Thymus (tissue), 11 donors: ENCODE results near the gene SYT12. TPM values are rescaled to one million over a fixed set of nuclear protein-coding genes. Genes with fewer than 3 reads are reported as not detected.

Source experiments
- DNase-seq, 9 donors: peaks; one replicate each; pipeline ENCODE4 v3.0.0-alpha.2; 2013; ENCODE audit warnings: low spot score in 9 of 9, low read depth in 6 of 9, missing footprints in 1 of 9
- H3K27ac ChIP-seq, 2 donors: one replicate each; pipeline ENCODE4 v1.5.1; 2013; ENCODE audit warnings: control low read depth in 1 of 2, low read depth in 1 of 2, low read length in 1 of 2, mild to moderate bottlenecking in 1 of 2, moderate library complexity in 1 of 2
- H3K27me3 ChIP-seq, 2 donors: one replicate each; pipeline ENCODE4 v1.5.1; 2013; ENCODE audit warnings: low read length in 1 of 2; ENCODE audit not compliant: control insufficient read depth in 2 of 2, insufficient read depth in 1 of 2
- H3K36me3 ChIP-seq, 2 donors: one replicate each; pipeline ENCODE4 v1.5.1; 2013; ENCODE audit warnings: low read length in 1 of 2, mild to moderate bottlenecking in 1 of 2, moderate library complexity in 1 of 2; ENCODE audit not compliant: control insufficient read depth in 2 of 2, insufficient read depth in 2 of 2
- H3K4me1 ChIP-seq, 2 donors: one replicate each; pipeline ENCODE4 v1.5.1; 2013; ENCODE audit warnings: low read length in 2 of 2; ENCODE audit not compliant: control insufficient read depth in 2 of 2, insufficient read depth in 2 of 2
- H3K4me3 ChIP-seq, 2 donors: one replicate each; pipeline ENCODE4 v1.5.1; 2013; ENCODE audit warnings: low read length in 2 of 2, control low read depth in 1 of 2, mild to moderate bottlenecking in 1 of 2
- H3K9me3 ChIP-seq, 2 donors: one replicate each; pipeline ENCODE4 v1.5.1; 2013; ENCODE audit warnings: low read length in 1 of 2, mild to moderate bottlenecking in 1 of 2; ENCODE audit not compliant: control insufficient read depth in 2 of 2, insufficient read depth in 1 of 2
- WGBS: extraction: QIAGEN DNeasy Blood & Tissue Kit; methylation state at CpG from one replicate; pipeline ENCODE4 v1.1.7; 2013; 5-methylcytosine and 5-hydroxymethylcytosine counted together
- polyA plus RNA-seq: library from polyadenylated mRNA; stranded (reverse); fragments of 200-250 nt; gene quantifications from one replicate; pipeline ENCODE4 v1.2.3, GENCODE V29; 2013
- total RNA-seq: library from RNA; stranded (reverse); fragments of 120-200 nt; gene quantifications from one replicate; pipeline ENCODE4 v1.2.4, GENCODE V29; 2013
- donor health status: healthy.

The SYT12 gene
- total and polyA plus RNA-seq, 2 donors, result 0.09 to 0.68 TPM

DNA sequence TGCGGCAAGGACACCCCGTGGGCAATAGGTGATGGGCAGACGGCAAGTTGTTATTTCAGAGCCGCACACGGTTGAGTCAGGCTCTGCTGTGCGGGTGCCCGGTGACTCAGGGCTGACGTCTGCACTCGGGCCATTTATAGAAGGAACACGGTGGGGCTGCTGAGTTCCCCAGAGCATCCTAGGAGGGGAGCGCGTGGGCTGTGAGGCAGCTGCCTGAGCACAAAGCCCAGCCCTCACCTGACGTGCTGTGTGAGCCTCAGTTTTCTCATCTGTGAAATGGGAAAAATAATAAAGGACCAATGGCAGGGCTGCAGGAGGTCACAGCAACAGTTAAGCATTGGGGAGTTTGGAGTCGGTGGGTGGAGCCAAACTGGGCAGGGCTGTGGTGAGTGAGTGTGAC, 22.4 kb downstream of the SYT12 start:
- H3K4me3 ChIP-seq, result no peak overlapping the region
- WGBS, result 91% methylated on average over 14 of the region's 14 CpGs
- H3K9me3 ChIP-seq, result no peaks in the 10 kb centered on the region
- H3K36me3 ChIP-seq, result no peaks in the 10 kb centered on the region
- no peak for DNase-seq
- peaks cover 0 to 46% of the 10 kb centered on the region in 2 donors for H3K27me3 ChIP-seq
- no peaks in the 10 kb centered on the region for H3K4me1 ChIP-seq
- no peak overlapping the region for H3K27ac ChIP-seq

DNA sequence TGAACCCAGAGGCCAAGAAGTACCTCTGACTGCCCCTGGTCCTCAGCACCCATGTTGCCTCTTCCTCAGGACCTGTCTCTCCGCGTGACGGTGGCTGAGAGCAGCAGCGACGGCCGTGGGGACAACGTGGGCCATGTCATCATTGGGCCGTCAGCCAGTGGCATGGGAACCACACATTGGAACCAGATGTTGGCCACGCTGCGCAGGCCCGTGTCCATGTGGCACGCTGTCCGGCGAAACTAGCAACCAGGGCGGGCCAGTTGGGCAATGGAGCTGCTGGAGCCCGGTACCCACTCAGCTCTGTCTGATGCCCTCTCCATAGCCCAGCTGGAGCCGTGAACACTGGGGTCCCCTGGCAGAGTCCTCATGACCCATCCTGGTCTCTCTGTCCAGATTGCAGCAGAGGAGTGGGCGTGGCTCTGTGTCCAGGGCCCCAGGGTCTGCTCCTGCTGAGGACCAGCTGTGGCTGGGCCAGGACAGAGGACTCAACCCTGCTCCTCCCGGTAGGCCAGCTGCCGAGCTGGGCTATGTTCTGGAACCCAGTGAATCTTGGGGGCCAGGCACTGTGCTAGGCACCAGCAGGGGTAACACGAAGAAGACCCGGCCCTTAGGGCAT, 25.7 kb downstream of the SYT12 start:
- H3K27me3 ChIP-seq, result peaks cover 0 to 45% of the 10 kb centered on the region in 2 donors

GRCh38 chr11:67050139-67050538, 27.2 kb downstream of the SYT12 start:
- DNase-seq, result no peak
- 95% methylated on average over 3 of the region's 3 CpGs for WGBS
- Histone ChIP-seq H3K9me3 (peaks cover 0 to 2% of the 10 kb centered on the region in 2 donors), H3K27ac (no peak overlapping the region), H3K27me3 (peaks cover 0 to 47% of the 10 kb centered on the region in 2 donors), H3K36me3 (no peaks in the 10 kb centered on the region), H3K4me1 (peaks cover 0 to under 1% of the 10 kb centered on the region in 2 donors), H3K4me3 (no peak overlapping the region)

More for the DNA sequence above, 25.7 kb downstream of the SYT12 start:
- Histone ChIP-seq H3K36me3 (no peaks in the 10 kb centered on the region), H3K9me3 (peaks cover 0 to 2% of the 10 kb centered on the region in 2 donors), H3K27ac (no peak overlapping the region), H3K4me1 (no peaks in the 10 kb centered on the region), H3K4me3 (no peak overlapping the region)
- 93% methylated on average over 22 of the region's 22 CpGs for WGBS
- DNase-seq, result no peak

GRCh38 chr11:67051180-67051893, 28.4 kb downstream of the SYT12 start:
- no peaks in the 10 kb centered on the region for H3K36me3 ChIP-seq
- no peak overlapping the region for H3K4me3 ChIP-seq
- peaks cover 0 to 2% of the 10 kb centered on the region in 2 donors for H3K9me3 ChIP-seq
- H3K27ac ChIP-seq, result no peak overlapping the region
- no peak for DNase-seq
- peaks cover 11 to 52% of the 10 kb centered on the region in 2 donors for H3K27me3 ChIP-seq
- WGBS, result 96% methylated on average over 9 of the region's 9 CpGs
- H3K4me1 ChIP-seq, result peaks cover 7 to 11% of the 10 kb centered on the region in 2 donors

- no peak for DNase-seq
- peaks cover 18 to 59% of the 10 kb centered on the region in 2 donors for H3K27me3 ChIP-seq
- 91% methylated on average over 4 of the region's 4 CpGs for WGBS
- no peak overlapping the region for H3K27ac ChIP-seq
- peaks cover 0 to 2% of the 10 kb centered on the region in 2 donors for H3K9me3 ChIP-seq
- H3K4me3 ChIP-seq, result no peak overlapping the region
- no peaks in the 10 kb centered on the region for H3K36me3 ChIP-seq
- peaks cover 10 to 14% of the 10 kb centered on the region in 2 donors for H3K4me1 ChIP-seq
Observed at GRCh38 chr11:67051945-67052488, 29.1 kb downstream of the SYT12 start.

- no peak for DNase-seq
- H3K27ac ChIP-seq, result no peak overlapping the region
- H3K27me3 ChIP-seq, result peaks cover 21 to 68% of the 10 kb centered on the region in 2 donors
- peaks cover 10 to 14% of the 10 kb centered on the region in 2 donors for H3K4me1 ChIP-seq
- 94% methylated on average over 5 of the region's 5 CpGs for WGBS
- no peak overlapping the region for H3K4me3 ChIP-seq
- H3K36me3 ChIP-seq, result no peaks in the 10 kb centered on the region
- H3K9me3 ChIP-seq, result peaks cover 0 to 2% of the 10 kb centered on the region in 2 donors
Observed at GRCh38 chr11:67052891-67053290, 30.0 kb downstream of the SYT12 start.

DNA sequence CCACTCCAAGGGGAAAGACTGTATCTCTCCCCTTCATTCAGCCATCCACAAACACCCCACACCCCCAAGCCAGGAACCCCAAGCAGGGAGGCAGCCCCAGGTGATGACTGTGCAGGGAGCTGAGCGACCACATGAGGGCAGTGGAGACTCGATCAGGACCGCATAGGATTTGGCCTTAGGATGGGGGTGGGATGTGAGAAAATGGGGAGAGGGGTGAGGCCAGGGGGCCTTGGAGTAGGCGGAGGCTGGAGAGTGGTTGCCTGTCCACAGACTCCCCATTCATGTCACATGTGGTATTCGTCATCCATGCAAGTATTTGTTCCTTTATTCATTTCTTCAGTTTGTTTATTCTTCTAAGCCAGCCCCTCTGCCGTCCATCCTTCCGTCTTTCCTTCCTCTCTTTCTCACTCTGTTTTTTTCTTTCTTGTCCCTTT, 31.0 kb downstream of the SYT12 start:
- DNase-seq, result peak in 6 of 9 donors; percentile 6 to 40 (median 19)
- H3K27me3 ChIP-seq, result peaks cover 21 to 74% of the 10 kb centered on the region in 2 donors
- no peaks in the 10 kb centered on the region for H3K36me3 ChIP-seq
- no peak overlapping the region for H3K27ac ChIP-seq
- H3K9me3 ChIP-seq, result peaks cover 0 to 2% of the 10 kb centered on the region in 2 donors
- H3K4me3 ChIP-seq, result no peak overlapping the region
- peaks cover 10 to 14% of the 10 kb centered on the region in 2 donors for H3K4me1 ChIP-seq
- WGBS, result 40% methylated on average over 7 of the region's 7 CpGs

DNA sequence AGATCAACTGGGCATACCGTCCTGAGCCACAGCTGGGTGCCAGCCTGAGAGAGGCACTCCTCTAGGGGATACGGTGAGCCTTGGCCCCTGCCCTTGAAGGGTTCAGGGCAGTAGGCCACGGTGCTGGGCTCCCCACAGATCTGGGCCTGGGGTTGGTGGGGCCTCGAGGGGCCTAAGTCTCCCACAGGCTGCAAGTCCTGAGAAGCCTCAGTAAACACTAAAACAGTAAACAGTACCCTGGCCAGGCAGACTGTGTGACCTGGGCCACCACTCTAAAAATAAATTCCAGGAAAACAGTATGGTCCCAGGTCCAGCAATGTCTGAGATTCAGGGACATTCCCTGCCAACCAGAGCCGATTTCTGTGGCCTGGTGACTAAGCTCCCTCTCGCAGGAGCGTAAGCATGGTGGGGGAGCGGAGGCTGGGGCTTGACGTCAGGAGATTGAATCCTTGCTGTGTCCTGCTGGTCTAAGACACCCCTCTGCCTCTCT, 31.5 kb downstream of the SYT12 start:
- peaks cover 0 to 2% of the 10 kb centered on the region in 2 donors for H3K9me3 ChIP-seq
- no peak overlapping the region for H3K27ac ChIP-seq
- no peaks in the 10 kb centered on the region for H3K36me3 ChIP-seq
- peaks cover 10 to 14% of the 10 kb centered on the region in 2 donors for H3K4me1 ChIP-seq
- no peak overlapping the region for H3K4me3 ChIP-seq
- DNase-seq, result no peak
- peaks cover 21 to 76% of the 10 kb centered on the region in 2 donors for H3K27me3 ChIP-seq
- 85% methylated on average over 9 of the region's 9 CpGs for WGBS
